Forelimb muscle (tissue), 1 donor: ENCODE data around the gene BRINP2. TPM values are rescaled to one million over a fixed set of nuclear protein-coding genes. Genes with fewer than 3 reads are reported as not detected.

Experiments used
- DNase-seq: peaks from one replicate; pipeline ENCODE4 v3.0.0-alpha.2; 2013; ENCODE audit warnings: low read depth
- polyA plus RNA-seq: library from polyadenylated mRNA; unstranded; fragments of 120-200 nt; gene quantifications from one replicate; pipeline ENCODE4 v1.2.1, GENCODE V29; 2013; ENCODE audit not compliant: insufficient read length

BRINP2 gene
- polyA plus RNA-seq, 1 donor, result 0.35 TPM

- no peak for DNase-seq
These were observed 52.6 kb downstream of the BRINP2 start for GRCh38 chr1:177223359-177223758.

GRCh38 chr1:177227978-177228692, 57.4 kb downstream of the BRINP2 start:
- DNase-seq, result no peak

- DNase-seq, result no peak
These were observed 57.9 kb downstream of the BRINP2 start for GRCh38 chr1:177228693-177229065.

GRCh38 chr1:177229781-177230180, 59.0 kb downstream of the BRINP2 start:
- DNase-seq, result no peak

- DNase-seq, result no peak
These were observed 59.7 kb downstream of the BRINP2 start for GRCh38 chr1:177230228-177231016.

- no peak for DNase-seq
These were observed 64.6 kb downstream of the BRINP2 start for GRCh38 chr1:177235350-177235749.

- no peak for DNase-seq
These were observed 66.2 kb downstream of the BRINP2 start for GRCh38 chr1:177236962-177237361.

GRCh38 chr1:177238967-177239366, 68.2 kb downstream of the BRINP2 start:
- no peak for DNase-seq

- no peak for DNase-seq
These were observed 69.0 kb downstream of the BRINP2 start for GRCh38 chr1:177239792-177240191.

- no peak for DNase-seq
These were observed 73.0 kb downstream of the BRINP2 start for GRCh38 chr1:177243773-177244172.

GRCh38 chr1:177246710-177247580, 76.2 kb downstream of the BRINP2 start:
- no peak for DNase-seq

GRCh38 chr1:177247623-177248176, 76.9 kb downstream of the BRINP2 start:
- DNase-seq, result no peak

GRCh38 chr1:177248258-177248657, 77.5 kb downstream of the BRINP2 start:
- no peak for DNase-seq

GRCh38 chr1:177249231-177249630, 78.5 kb downstream of the BRINP2 start:
- DNase-seq, result no peak

- DNase-seq, result no peak
These were observed 82.1 kb downstream of the BRINP2 start for GRCh38 chr1:177252877-177253276.

GRCh38 chr1:177255411-177255810, 84.7 kb downstream of the BRINP2 start:
- DNase-seq, result no peak

- no peak for DNase-seq
These were observed 85.7 kb downstream of the BRINP2 start for GRCh38 chr1:177256153-177257075.

GRCh38 chr1:177257128-177257527, 86.4 kb downstream of the BRINP2 start:
- DNase-seq, result no peak

GRCh38 chr1:177257576-177257975, 86.8 kb downstream of the BRINP2 start:
- no peak for DNase-seq

- no peak for DNase-seq
These were observed 100.1 kb downstream of the BRINP2 start for GRCh38 chr1:177270863-177271262.

GRCh38 chr1:177273141-177273540, 102.4 kb downstream of the BRINP2 start:
- no peak for DNase-seq
